ENCODE measurements around the gene COQ8A. TPM values are rescaled to one million over a fixed set of nuclear protein-coding genes. Genes with fewer than 3 reads are reported as not detected.

Gene COQ8A
- total and polyA plus RNA-seq, 10 of the 15 experiments (the other 5 are each of a cell fraction or from before 2014, with no cell fraction given), result 0.72 to 24.8 (median 12.1) TPM

DNA sequence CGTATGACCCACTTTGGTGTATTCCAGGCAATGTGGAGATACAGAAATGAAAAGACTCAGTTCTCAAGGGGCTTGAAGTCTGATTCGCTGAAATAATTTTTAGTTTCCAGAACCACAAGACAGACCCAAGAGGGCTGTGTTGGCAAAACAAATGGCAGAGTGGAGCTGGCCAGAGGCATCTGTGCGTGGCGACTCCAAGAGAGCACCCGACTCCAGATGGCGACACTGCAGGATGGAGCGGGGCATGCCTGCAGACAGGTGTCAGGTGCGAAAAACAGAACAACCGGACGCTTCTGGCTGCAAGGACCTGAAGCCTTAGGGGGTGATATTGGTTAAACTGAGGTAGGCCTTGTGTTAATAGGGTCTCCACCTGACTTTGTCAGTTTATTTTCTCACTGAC is 31.7 kb upstream of the COQ8A start:
- Histone ChIP-seq H2AFZ (ENCODE audit: control insufficient read depth, low read depth, low read length) (no peak overlapping the region), H3K27me3 (replicated peaks in 1 of 2; ENCODE audit: control insufficient read depth in 2 of 2, insufficient read depth in 2 of 2, low read length in 1 of 2) (no peaks in the 10 kb centered on the region), H4K20me1 (ENCODE audit: control insufficient read depth, insufficient read depth) (no peaks in the 10 kb centered on the region), H3K9me3 (replicated peaks; ENCODE audit: control insufficient read depth, insufficient read depth, low read length) (no peaks in the 10 kb centered on the region), H3K36me3 (ENCODE audit: control insufficient read depth in 2 of 2, insufficient read depth in 2 of 2, low read length in 1 of 2) (no peaks in the 10 kb centered on the region), H3K4me2 (ENCODE audit: control insufficient read depth, insufficient read depth) (no peak overlapping the region), H3K4me1 (ENCODE audit: control insufficient read depth, insufficient read depth, low read length) (no peaks in the 10 kb centered on the region), H3K27ac (ENCODE audit: control insufficient read depth, insufficient read depth) (no peak overlapping the region), H3K79me2 (ENCODE audit: control insufficient read depth, insufficient read depth, low read length) (no peaks in the 10 kb centered on the region), H3K4me3 (no peak overlapping the region), H3K9ac (ENCODE audit: control insufficient read depth, insufficient read depth, low read length) (no peak overlapping the region)
- 85% methylated on average over 10 of the region's 10 CpGs for WGBS (ENCODE audit: insufficient coverage, insufficient replicate concordance, low lambda C conversion rate, missing lambda C conversion rate)
- TF ChIP-seq ZBED1 (IDR thresholded peaks at IDR 0.05; ENCODE audit: borderline replicate concordance) (no peak), PML (IDR thresholded peaks at IDR 0.05; ENCODE audit: low read length) (no peak)
- no peak for FAIRE-seq
- POLR2A ChIA-PET, result no interaction called here
- ATAC-seq, result no peak
- in situ Hi-C loops (cut with MboI) (no loop called here), intact Hi-C loops (cut with micrococcal nuclease; ENCODE audit: unreplicated experiment) (no loop called here)
- RAD21 ChIA-PET (ENCODE audit: unreplicated experiment), result no interaction called here
- CTCF ChIA-PET, result no interaction called here
- no TSS peak for BruUV-seq (replicated peaks)
- no peak for DNase-seq (ENCODE audit: low read depth, low spot score)
- SMC1A ChIA-PET (ENCODE audit: uncharacterized antibody, unreplicated experiment), result interaction anchor here (1.1 kb wide), 1 partner anchor 26 kb away, joined by 5 read pairs; no protein-coding TSS in a partner anchor

DNA sequence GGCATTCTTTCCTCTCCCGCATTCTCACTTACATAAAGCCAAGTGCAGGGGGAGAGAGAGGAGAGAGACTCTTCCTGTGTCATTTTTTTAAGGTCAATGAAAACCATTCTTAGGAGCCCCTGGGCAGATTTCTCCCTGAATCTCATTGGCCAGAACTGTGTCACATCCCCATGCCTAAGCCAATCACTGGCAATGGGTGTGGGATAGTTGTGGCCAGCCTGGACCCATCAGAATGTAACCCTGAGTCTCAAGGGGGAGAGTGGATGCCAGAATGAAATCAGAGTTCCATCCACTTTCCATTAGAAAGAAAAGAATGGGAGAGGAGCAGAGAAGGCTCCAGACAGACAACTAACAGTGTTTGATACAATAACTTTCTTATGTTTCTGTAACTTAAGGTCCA is 31.2 kb upstream of the COQ8A start:
- DNase-seq (ENCODE audit: low read depth, low spot score) (no peak), FAIRE-seq (no peak), ATAC-seq (no peak)
- Histone ChIP-seq H3K4me2 (ENCODE audit: control insufficient read depth, insufficient read depth) (no peak overlapping the region), H3K4me3 (no peak overlapping the region), H3K4me1 (ENCODE audit: control insufficient read depth, insufficient read depth, low read length) (no peaks in the 10 kb centered on the region), H2AFZ (ENCODE audit: control insufficient read depth, low read depth, low read length) (no peak overlapping the region), H3K79me2 (ENCODE audit: control insufficient read depth, insufficient read depth, low read length) (no peaks in the 10 kb centered on the region), H3K9me3 (replicated peaks; ENCODE audit: control insufficient read depth, insufficient read depth, low read length) (no peaks in the 10 kb centered on the region), H3K36me3 (ENCODE audit: control insufficient read depth in 2 of 2, insufficient read depth in 2 of 2, low read length in 1 of 2) (no peaks in the 10 kb centered on the region), H4K20me1 (ENCODE audit: control insufficient read depth, insufficient read depth) (no peaks in the 10 kb centered on the region), H3K27me3 (replicated peaks in 1 of 2; ENCODE audit: control insufficient read depth in 2 of 2, insufficient read depth in 2 of 2, low read length in 1 of 2) (no peaks in the 10 kb centered on the region), H3K27ac (ENCODE audit: control insufficient read depth, insufficient read depth) (no peak overlapping the region), H3K9ac (ENCODE audit: control insufficient read depth, insufficient read depth, low read length) (no peak overlapping the region)
- RAD21 ChIA-PET (ENCODE audit: unreplicated experiment), result no interaction called here
- SMC1A ChIA-PET (ENCODE audit: uncharacterized antibody, unreplicated experiment), result no interaction called here
- POLR2A ChIA-PET, result no interaction called here
- intact Hi-C loops (cut with micrococcal nuclease; ENCODE audit: unreplicated experiment), result no loop called here
- no TSS peak for BruUV-seq (replicated peaks)
- no CpG with 5 or more reads among the region's 1 CpG for WGBS (ENCODE audit: insufficient coverage, insufficient replicate concordance, low lambda C conversion rate, missing lambda C conversion rate)
- CTCF ChIA-PET, result no interaction called here
- in situ Hi-C loops (cut with MboI), result no loop called here
- no peak for TF ChIP-seq ZNF207 (IDR thresholded peaks at IDR 0.05; ENCODE audit: borderline replicate concordance)
- TF ChIP-seq, protein P1, sequence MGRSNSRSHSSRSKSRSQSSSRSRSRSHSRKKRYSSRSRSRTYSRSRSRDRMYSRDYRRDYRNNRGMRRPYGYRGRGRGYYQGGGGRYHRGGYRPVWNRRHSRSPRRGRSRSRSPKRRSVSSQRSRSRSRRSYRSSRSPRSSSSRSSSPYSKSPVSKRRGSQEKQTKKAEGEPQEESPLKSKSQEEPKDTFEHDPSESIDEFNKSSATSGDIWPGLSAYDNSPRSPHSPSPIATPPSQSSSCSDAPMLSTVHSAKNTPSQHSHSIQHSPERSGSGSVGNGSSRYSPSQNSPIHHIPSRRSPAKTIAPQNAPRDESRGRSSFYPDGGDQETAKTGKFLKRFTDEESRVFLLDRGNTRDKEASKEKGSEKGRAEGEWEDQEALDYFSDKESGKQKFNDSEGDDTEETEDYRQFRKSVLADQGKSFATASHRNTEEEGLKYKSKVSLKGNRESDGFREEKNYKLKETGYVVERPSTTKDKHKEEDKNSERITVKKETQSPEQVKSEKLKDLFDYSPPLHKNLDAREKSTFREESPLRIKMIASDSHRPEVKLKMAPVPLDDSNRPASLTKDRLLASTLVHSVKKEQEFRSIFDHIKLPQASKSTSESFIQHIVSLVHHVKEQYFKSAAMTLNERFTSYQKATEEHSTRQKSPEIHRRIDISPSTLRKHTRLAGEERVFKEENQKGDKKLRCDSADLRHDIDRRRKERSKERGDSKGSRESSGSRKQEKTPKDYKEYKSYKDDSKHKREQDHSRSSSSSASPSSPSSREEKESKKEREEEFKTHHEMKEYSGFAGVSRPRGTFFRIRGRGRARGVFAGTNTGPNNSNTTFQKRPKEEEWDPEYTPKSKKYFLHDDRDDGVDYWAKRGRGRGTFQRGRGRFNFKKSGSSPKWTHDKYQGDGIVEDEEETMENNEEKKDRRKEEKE (IDR thresholded peaks at IDR 0.05), result no peak
- no peak for TF ChIP-seq TBL1XR1 (IDR thresholded peaks at IDR 0.05; ENCODE audit: low read depth, low read length)
- no peak for TF ChIP-seq RBBP5 (conservative IDR thresholded peaks at IDR 0.05)
- no peak for TF ChIP-seq MXI1 (IDR thresholded peaks at IDR 0.05; ENCODE audit: low read depth, low read length)
- no peak for TF ChIP-seq SMAD1 (IDR thresholded peaks at IDR 0.05; ENCODE audit: low read depth, partially characterized antibody)
- TF ChIP-seq, protein P2, sequence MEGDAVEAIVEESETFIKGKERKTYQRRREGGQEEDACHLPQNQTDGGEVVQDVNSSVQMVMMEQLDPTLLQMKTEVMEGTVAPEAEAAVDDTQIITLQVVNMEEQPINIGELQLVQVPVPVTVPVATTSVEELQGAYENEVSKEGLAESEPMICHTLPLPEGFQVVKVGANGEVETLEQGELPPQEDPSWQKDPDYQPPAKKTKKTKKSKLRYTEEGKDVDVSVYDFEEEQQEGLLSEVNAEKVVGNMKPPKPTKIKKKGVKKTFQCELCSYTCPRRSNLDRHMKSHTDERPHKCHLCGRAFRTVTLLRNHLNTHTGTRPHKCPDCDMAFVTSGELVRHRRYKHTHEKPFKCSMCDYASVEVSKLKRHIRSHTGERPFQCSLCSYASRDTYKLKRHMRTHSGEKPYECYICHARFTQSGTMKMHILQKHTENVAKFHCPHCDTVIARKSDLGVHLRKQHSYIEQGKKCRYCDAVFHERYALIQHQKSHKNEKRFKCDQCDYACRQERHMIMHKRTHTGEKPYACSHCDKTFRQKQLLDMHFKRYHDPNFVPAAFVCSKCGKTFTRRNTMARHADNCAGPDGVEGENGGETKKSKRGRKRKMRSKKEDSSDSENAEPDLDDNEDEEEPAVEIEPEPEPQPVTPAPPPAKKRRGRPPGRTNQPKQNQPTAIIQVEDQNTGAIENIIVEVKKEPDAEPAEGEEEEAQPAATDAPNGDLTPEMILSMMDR (IDR thresholded peaks at IDR 0.05 in 2 of 3, conservative IDR thresholded peaks at IDR 0.05 in 1 of 3; ENCODE audit: control insufficient read depth in 2 of 3, extremely low read depth in 1 of 3, insufficient read depth in 1 of 3, low read depth in 3 of 3, low read length in 3 of 3), result no peak
- TF ChIP-seq RFX5 (IDR thresholded peaks at IDR 0.05; ENCODE audit: low read depth, low read length), result no peak
- TF ChIP-seq NFYB (IDR thresholded peaks at IDR 0.05; ENCODE audit: insufficient read depth, low read depth, low read length), result no peak
- no peak for TF ChIP-seq SIN3A (IDR thresholded peaks at IDR 0.05; ENCODE audit: low read depth, low read length)
- TF ChIP-seq, protein P3, sequence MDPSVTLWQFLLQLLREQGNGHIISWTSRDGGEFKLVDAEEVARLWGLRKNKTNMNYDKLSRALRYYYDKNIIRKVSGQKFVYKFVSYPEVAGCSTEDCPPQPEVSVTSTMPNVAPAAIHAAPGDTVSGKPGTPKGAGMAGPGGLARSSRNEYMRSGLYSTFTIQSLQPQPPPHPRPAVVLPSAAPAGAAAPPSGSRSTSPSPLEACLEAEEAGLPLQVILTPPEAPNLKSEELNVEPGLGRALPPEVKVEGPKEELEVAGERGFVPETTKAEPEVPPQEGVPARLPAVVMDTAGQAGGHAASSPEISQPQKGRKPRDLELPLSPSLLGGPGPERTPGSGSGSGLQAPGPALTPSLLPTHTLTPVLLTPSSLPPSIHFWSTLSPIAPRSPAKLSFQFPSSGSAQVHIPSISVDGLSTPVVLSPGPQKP (IDR thresholded peaks at IDR 0.05; ENCODE audit: low read depth, low read length), result no peak

Measured in GM12878 (cell line).